Measurements from ENCODE around the gene USP46.

USP46 gene

GRCh38 chr4:52606040-52606439 lies 53.1 kb downstream of the USP46 start:
- no peak for TF ChIP-seq CTCF (conservative IDR thresholded peaks at IDR 0.05; ENCODE audit: low read depth, low read length)
- no peaks in the 10 kb centered on the region for H3K79me2 ChIP-seq (ENCODE audit: insufficient read depth, low read depth)
- H3K27me3 ChIP-seq (ENCODE audit: insufficient read depth, low read depth), result no peaks in the 10 kb centered on the region
- no peaks in the 10 kb centered on the region for H3K4me1 ChIP-seq (ENCODE audit: low read depth, poor library complexity, severe bottlenecking)
- no peak overlapping the region for H3K4me3 ChIP-seq (IDR thresholded peaks at IDR 0.05; ENCODE audit: insufficient read depth, low read depth, low read length)
- no peak overlapping the region for H3K27ac ChIP-seq
- H3K36me3 ChIP-seq (ENCODE audit: insufficient read depth), result no peaks in the 10 kb centered on the region
- no peak overlapping the region for H2AFZ ChIP-seq (ENCODE audit: low read depth)
- H3K9ac ChIP-seq, result no peak overlapping the region
- H4K20me1 ChIP-seq (ENCODE audit: insufficient read depth), result no peaks in the 10 kb centered on the region
- no peak overlapping the region for H3K4me2 ChIP-seq

DNA sequence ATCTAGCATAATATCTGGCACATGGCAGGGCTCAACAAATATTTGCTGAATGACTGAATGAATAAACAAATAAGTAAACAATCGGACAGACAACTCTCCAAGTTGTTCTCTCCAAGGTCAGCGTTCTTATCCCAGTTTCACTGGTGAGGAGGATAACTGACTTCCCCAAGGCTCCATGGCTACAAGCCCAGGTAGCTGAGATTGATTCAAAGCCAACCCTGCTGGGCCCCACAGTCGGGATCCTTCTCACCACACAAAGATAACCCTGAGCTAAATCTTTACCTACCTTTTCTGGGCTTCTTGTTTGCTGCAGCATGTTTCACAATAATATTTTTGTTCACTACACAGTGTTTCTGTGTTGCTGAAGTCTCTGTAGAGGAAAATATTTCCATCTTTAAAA lies 54.9 kb downstream of the USP46 start:
- TF ChIP-seq CTCF (conservative IDR thresholded peaks at IDR 0.05; ENCODE audit: low read depth, low read length), result no peak
- no peak overlapping the region for H3K4me2 ChIP-seq

DNA sequence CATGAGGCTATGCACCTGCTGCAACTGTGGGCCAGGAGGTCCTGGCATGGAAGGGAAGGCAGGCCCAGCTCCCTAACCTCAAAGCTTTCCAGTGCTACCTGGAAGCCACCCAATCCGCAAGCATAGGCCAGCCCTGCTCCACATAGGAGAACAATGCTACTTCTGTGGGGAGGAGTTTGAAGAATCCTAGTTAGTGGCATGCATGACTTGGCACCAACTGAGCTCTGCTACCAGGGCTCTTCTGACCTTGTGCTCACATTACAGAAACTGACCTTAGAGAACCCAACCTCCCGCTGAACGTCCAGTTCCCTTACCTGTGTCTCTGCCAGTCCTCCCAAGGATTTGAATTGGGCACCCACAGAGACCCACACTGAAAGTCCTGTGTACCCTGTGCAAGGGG lies 58.8 kb downstream of the USP46 start:
- Histone ChIP-seq H3K4me2 (no peak overlapping the region), H3K9ac (no peak overlapping the region), H3K27ac (no peak overlapping the region), H3K4me1 (ENCODE audit: low read depth, poor library complexity, severe bottlenecking) (no peaks in the 10 kb centered on the region), H3K79me2 (ENCODE audit: insufficient read depth, low read depth) (no peaks in the 10 kb centered on the region), H2AFZ (ENCODE audit: low read depth) (no peak overlapping the region), H3K27me3 (ENCODE audit: insufficient read depth, low read depth) (no peaks in the 10 kb centered on the region), H3K36me3 (ENCODE audit: insufficient read depth) (no peaks in the 10 kb centered on the region), H3K4me3 (IDR thresholded peaks at IDR 0.05; ENCODE audit: insufficient read depth, low read depth, low read length) (no peak overlapping the region), H4K20me1 (ENCODE audit: insufficient read depth) (no peaks in the 10 kb centered on the region)
- TF ChIP-seq CTCF (conservative IDR thresholded peaks at IDR 0.05; ENCODE audit: low read depth, low read length), result no peak

More for the DNA sequence above, 54.9 kb downstream of the USP46 start:
- Histone ChIP-seq H2AFZ (ENCODE audit: low read depth) (no peak overlapping the region), H3K9ac (no peak overlapping the region), H3K4me1 (ENCODE audit: low read depth, poor library complexity, severe bottlenecking) (no peaks in the 10 kb centered on the region), H3K79me2 (ENCODE audit: insufficient read depth, low read depth) (no peaks in the 10 kb centered on the region), H3K36me3 (ENCODE audit: insufficient read depth) (no peaks in the 10 kb centered on the region), H3K27me3 (ENCODE audit: insufficient read depth, low read depth) (no peaks in the 10 kb centered on the region), H3K4me3 (IDR thresholded peaks at IDR 0.05; ENCODE audit: insufficient read depth, low read depth, low read length) (no peak overlapping the region), H3K27ac (no peak overlapping the region), H4K20me1 (ENCODE audit: insufficient read depth) (no peaks in the 10 kb centered on the region)

- Histone ChIP-seq H3K27ac (no peak overlapping the region), H2AFZ (ENCODE audit: low read depth) (no peak overlapping the region), H3K9ac (no peak overlapping the region), H3K4me2 (no peak overlapping the region), H3K4me3 (IDR thresholded peaks at IDR 0.05; ENCODE audit: insufficient read depth, low read depth, low read length) (no peak overlapping the region), H3K36me3 (ENCODE audit: insufficient read depth) (no peaks in the 10 kb centered on the region), H3K79me2 (ENCODE audit: insufficient read depth, low read depth) (no peaks in the 10 kb centered on the region), H3K27me3 (ENCODE audit: insufficient read depth, low read depth) (no peaks in the 10 kb centered on the region), H3K4me1 (ENCODE audit: low read depth, poor library complexity, severe bottlenecking) (no peaks in the 10 kb centered on the region), H4K20me1 (ENCODE audit: insufficient read depth) (no peaks in the 10 kb centered on the region)
- TF ChIP-seq CTCF (conservative IDR thresholded peaks at IDR 0.05; ENCODE audit: low read depth, low read length), result no peak
Measured at GRCh38 chr4:52595001-52595400, 64.1 kb downstream of the USP46 start.
